Fibroblast of the aortic adventitia (primary cell): ENCODE data around the gene PBRM1. TPM values are rescaled to one million over a fixed set of nuclear protein-coding genes. Genes with fewer than 3 reads are reported as not detected.
A peak's percentile ranks its signal among the peaks of the same experiment; 100 is the strongest.

ENCODE experiments used
- DNase-seq: peaks from one replicate; pipeline ENCODE4 v3.0.0-alpha.2; 2010; ENCODE audit warnings: low read depth
- H3K4me3 ChIP-seq: 2 replicates; pipeline ENCODE4 v1.5.1; 2011; ENCODE audit warnings: low read depth, mild to moderate bottlenecking, control low read depth, low read length, moderate library complexity
- CTCF ChIP-seq: IDR thresholded peaks from 2 replicates; pipeline ENCODE4 v1.5.1; 2011; ENCODE audit warnings: mild to moderate bottlenecking, low read length, control low read depth, inconsistent platforms; ENCODE audit not compliant: insufficient read depth
- total RNA-seq: library from RNA; depleted of rRNA; stranded (reverse); fragments of >200 nt; gene quantifications from 2 replicates; pipeline ENCODE4 v1.2.3, GENCODE V29; 2012; ENCODE audit warnings: low replicate concordance

The PBRM1 gene
- total RNA-seq, 1 donor, result 115 TPM

- TF ChIP-seq CTCF, result no peak
- no peak overlapping the region for H3K4me3 ChIP-seq
- no peak for DNase-seq
These were observed 138.6 kb downstream of the PBRM1 start for GRCh38 chr3:52547143-52547542.

- no peak overlapping the region for H3K4me3 ChIP-seq
- no peak for TF ChIP-seq CTCF
- peak; percentile 31 for DNase-seq
These were observed 139.4 kb downstream of the PBRM1 start for GRCh38 chr3:52546111-52546901.

- TF ChIP-seq CTCF, result no peak
- H3K4me3 ChIP-seq, result no peak overlapping the region
These were observed 140.8 kb downstream of the PBRM1 start for GRCh38 chr3:52544937-52545336.

GRCh38 chr3:52541050-52541449, 144.7 kb downstream of the PBRM1 start:
- H3K4me3 ChIP-seq, result no peak overlapping the region
- TF ChIP-seq CTCF, result no peak
- no peak for DNase-seq

More at GRCh38 chr3:52544937-52545336, 140.8 kb downstream of the PBRM1 start:
- DNase-seq, result no peak

DNA sequence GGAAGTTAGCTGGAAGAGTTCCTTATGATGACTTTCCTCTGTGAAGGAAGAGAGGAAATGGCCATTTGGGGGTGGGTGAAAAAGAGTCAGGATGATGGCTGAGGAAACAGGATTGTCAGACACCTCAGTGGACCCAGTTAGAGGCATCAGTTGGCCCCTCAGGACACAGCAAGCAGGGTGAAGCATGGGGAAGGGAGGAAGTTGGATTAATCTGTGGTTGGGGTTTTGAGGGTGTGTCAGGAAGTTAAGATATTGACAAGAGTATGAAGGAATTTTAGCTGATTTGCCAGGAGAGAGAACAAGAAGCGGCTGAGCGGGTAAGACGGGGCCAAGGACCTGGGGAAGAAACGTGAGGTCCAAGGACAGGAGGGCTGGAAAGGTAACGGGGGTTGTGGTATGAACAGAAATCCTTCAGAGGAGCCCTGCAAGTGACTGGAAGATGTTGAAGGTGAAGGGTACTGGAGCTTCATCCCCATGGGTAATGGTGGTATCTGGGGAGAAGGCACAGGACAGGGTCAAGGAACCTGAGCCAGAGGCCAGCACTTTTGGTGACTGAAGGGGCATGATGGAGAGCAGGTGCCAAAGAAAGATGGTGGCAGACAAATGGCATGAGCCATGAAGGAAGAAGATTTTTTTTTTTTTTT, 146.6 kb downstream of the PBRM1 start:
- no peak for TF ChIP-seq CTCF
- DNase-seq, result no peak
- no peak overlapping the region for H3K4me3 ChIP-seq

- DNase-seq, result no peak
- peak overlapping the region; percentile 70 for H3K4me3 ChIP-seq
- no peak for TF ChIP-seq CTCF
These were observed 147.8 kb downstream of the PBRM1 start for GRCh38 chr3:52537726-52538421.
